ENCODE measurements around the gene NABP1.
A peak's percentile ranks its signal among the peaks of the same experiment; 100 is the strongest.

Gene NABP1

DNA sequence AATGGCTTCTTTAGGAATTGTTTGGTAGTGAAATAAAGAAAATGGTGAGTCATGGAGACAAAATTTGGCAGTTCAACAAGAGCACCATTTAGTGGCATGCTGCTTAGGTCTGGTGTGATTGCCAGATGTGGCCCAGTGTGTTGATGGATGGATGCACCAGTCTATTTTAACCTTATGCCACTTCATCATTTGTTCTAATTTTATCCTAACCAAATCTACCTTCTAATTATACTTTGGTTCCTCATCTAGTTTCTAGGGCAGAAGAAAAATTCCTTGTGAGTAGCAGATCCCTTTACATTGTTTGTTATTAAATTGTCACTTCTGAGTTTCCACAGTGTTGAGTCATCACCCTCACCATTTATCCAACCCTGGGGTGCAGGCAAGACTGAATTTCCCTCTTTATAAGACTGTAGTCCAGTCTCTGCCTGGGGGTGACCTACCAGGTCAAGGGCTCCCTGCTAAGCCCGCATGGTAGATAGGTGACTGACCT lies 32.5 kb downstream of the NABP1 start:
- DNase-seq = peak; percentile 90

DNA sequence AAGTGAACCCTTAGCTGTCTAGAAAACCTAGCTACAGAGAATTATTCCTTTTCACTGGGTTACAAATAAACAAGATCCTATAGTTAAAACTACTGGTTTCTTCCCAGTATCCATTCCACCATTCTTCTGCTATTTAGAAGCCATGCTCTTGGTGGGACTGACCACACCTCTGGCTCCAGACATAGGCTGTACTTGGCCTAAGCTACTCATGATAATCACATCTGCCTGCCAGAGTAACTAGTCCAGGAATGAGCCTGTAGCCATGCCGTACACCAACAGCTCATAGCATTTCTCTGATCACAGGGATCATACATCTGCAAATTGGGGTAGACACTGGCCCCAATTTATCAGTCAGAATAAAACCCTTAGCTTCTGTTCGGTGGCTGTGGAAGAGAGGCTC lies 33.7 kb downstream of the NABP1 start:
- no peak for DNase-seq

DNA sequence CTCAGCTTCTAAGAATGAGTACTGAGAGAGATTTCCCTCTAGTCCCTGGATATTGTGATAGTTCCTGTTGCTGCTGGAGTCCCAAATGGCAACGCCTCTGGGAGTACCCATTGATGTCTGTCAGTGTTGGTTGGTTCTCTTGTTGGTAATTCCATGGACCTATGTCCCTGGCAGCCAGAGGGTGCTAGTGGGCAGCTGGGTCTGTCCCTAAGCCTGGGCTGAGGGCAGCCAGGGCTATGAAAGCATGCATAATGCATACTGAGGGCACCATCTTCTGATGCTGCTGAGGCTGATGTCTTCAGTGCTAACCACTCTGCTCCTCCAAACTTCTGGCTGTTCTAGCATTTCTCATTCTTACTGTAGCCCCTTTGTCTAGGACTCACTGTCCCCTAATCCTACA lies 35.9 kb downstream of the NABP1 start:
- DNase-seq = no peak

DNA sequence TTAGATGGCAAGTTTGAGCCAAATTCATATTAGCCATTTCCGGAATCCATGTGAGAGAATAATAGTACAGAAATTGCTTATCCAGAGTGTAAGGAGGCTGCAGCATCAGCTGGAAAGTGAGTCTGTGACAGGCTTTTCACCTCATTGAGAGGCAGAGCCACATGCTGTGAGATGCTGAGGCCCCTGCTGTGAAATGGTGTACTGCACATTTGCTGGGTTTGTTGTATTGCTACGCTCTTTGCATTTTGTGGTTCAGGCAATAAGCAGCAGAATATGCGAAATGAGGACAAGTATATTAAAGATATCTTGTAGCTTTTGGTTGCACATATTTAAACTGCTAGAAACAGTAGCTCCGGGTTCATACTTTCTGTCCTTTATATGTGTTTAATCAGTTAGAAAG lies 37.0 kb downstream of the NABP1 start:
- DNase-seq = no peak

DNA sequence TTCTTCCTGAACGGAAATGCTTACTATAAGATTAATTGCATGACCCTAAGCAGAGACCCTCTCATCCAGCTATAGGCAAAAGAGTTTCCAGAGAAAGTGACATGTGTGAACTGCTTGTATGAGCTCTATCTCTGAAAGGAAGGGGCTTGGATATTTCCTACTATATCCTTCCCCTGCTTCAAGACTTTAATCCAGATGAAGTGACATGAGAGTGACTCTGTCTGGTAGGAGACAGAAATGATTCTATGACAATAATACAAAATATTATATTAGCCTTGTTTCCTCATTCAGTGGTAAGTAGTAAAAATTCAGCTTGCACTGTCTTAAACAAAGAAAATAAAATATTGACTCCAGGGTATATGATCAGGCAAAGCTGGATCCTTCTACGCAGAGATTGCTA lies 37.5 kb downstream of the NABP1 start:
- no peak for DNase-seq

DNA sequence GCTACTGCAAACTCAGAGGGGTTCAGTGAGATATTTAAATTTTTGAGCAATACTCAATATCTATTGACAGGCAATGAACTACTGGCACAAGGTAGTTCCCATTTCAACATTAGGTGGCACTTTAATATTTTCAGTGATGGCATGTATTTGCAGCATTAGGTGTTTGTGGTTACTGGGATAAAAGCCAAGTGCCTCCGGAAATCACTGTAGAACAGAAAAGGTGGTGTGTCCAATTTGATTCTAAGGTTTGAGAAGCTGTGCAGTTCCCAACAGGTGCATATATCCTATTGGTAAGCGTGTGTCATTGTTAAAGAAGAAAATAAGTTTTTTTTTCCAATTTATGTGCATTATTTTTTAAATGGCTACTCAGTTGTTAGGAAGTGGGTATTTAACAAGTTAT lies 41.3 kb downstream of the NABP1 start:
- no peak for DNase-seq

DNA sequence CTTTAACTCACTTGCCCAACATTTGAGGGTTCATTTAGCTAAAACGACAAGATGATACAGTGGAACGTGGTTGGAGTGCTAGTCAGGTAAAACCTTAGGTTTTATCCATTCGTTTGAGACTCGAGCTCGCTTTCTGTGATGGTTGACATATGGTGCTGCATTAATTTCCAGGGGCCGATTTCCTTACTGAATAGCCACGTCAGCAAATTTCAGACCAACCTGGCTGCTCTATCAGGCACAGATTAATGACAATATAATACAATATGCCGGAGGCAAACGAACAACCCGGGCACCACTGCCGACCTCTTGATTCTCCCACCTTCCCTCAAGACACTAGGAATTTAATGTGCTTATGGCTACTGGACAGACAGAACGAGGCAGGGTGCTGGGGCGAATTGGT lies 42.0 kb downstream of the NABP1 start:
- no peak for DNase-seq

DNA sequence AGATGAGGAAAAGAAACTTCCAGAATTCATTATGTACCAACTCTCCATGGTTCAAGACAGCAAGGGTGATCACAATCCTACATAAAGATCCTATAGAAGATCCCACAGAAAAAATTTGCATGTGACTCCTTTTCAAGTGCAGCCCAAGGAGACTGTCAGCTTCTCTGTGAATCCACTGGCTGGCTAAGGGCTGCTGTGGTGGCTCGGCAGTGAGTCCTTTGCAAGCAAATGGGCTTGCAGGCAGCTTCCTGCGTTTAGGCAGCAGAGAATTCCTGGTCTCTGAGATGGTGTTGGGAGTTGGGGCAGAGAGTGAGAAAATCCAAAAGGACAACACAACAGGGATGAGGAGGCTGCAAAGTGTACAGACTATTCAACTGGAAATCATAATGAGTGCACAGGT lies 43.4 kb downstream of the NABP1 start:
- DNase-seq = no peak

DNA sequence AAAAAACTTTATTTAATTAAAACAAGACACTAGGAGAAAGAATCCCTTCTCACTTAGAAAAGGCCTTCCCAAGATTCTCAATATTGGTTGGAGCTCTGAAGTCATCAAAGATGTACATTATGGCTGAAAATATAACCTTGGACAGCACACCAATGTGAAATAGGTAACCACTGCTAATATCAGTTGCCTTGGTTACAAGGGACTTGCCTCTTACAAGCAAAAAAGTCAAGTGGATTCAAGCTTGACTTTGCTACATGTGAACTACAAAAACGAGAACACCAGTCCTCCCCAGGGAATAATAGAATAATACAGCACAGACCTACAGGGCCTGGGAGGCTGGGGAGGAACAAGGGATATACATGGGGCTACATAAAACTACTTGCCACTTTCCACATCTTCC lies 46.1 kb downstream of the NABP1 start:
- DNase-seq = no peak

DNA sequence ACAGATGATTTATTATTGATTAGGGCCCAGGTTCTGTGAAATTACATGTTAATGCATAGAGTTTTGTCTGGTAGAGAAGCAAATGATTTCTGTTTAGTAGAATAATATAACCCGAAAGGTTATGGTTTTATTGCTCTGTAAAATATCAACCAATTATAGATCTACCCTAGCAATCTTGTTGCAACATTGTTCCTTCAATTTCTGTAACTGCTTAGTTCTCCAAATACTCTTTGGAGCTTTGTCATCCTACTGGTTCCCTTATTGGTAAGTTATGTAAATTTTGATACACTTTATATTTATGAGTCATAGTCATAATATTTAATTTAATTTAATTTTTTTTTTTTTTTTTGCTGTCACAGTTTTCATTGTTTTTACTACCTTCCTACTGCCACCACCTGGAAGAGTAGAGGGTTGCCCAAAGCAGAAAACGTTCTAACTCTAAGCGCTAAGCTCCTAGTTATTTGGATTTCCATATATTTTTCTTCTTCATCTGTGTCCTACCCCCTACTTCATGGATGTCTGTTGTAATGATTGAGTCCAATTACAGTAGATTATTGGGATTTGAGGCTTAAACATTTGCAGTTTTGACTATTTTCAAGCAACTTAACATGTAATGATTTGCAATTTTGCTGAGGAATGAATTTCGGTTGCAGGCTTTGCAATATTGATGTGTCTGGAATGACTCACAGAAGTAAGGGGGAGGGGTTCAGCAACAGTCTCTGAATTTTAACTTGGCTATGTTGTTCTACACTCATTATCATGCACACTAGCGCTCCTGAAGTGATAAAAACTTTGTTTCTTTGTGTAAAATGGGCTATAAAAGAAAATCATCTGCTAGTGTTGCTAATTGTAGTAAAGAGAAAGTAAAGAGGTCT lies 51.1 kb downstream of the NABP1 start:
- DNase-seq = peak; percentile 63

DNA sequence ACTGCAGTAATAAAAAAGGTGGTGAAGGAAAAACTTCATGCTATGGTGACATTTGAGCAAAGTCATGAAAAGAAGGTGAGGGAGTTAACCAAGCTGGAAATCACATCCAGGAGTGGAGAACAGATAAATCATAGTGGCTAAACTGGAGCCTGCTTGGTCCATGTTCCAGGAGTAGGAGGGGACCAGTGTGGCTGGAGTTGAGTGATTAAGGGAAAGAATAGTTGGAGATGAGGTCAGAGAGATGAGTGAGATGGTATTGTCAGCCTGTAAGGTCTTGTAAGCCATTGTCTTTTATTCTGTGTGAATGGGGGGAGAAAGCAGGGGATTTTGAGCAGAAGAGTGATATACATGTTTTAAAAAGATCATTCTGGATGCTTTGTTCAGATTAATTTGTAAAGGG lies 52.3 kb downstream of the NABP1 start:
- no peak for DNase-seq
